Stimulated activated CD4-positive, alpha-beta T cell treated with anti-CD3 and anti-CD28 coated beads, Interleukin-4, amount 100 ng/mL, for 48 hours (primary cell): Measurements from ENCODE around the gene FARS2.
A peak's percentile ranks its signal among the peaks of the same experiment; 100 is the strongest.

Source experiments
- DNase-seq, 2 donors: peaks; one replicate each; pipeline ENCODE4 v3.0.0-alpha.2; 2020; ENCODE audit warnings: low read depth in 2 of 2

The FARS2 gene

GRCh38 chr6:5378331-5378730, 117.0 kb downstream of the FARS2 start:
- no peak for DNase-seq

GRCh38 chr6:5379647-5380242, 118.4 kb downstream of the FARS2 start:
- peak; percentile 6 for DNase-seq

GRCh38 chr6:5383856-5384255, 122.5 kb downstream of the FARS2 start:
- DNase-seq = no peak

GRCh38 chr6:5384276-5384675, 123.0 kb downstream of the FARS2 start:
- no peak for DNase-seq

- DNase-seq = no peak
Measured at GRCh38 chr6:5388326-5388725, 127.0 kb downstream of the FARS2 start.

GRCh38 chr6:5389086-5389745, 127.9 kb downstream of the FARS2 start:
- no peak for DNase-seq

GRCh38 chr6:5390177-5390576, 128.9 kb downstream of the FARS2 start:
- no peak for DNase-seq

- no peak for DNase-seq
Measured at GRCh38 chr6:5394280-5394679, 133.0 kb downstream of the FARS2 start.

GRCh38 chr6:5395719-5396118, 134.4 kb downstream of the FARS2 start:
- no peak for DNase-seq

GRCh38 chr6:5398530-5398929, 137.2 kb downstream of the FARS2 start:
- peak; percentile 6 to 9 for DNase-seq

GRCh38 chr6:5399391-5399790, 138.1 kb downstream of the FARS2 start:
- no peak for DNase-seq

GRCh38 chr6:5401845-5402738, 140.8 kb downstream of the FARS2 start:
- DNase-seq = no peak

GRCh38 chr6:5403076-5403475, 141.8 kb downstream of the FARS2 start:
- DNase-seq = no peak

- no peak for DNase-seq
Measured at GRCh38 chr6:5403609-5404008, 142.3 kb downstream of the FARS2 start.

GRCh38 chr6:5405976-5406375, 144.7 kb downstream of the FARS2 start:
- DNase-seq = no peak

- DNase-seq = no peak
Measured at GRCh38 chr6:5411414-5411813, 150.1 kb downstream of the FARS2 start.

GRCh38 chr6:5412017-5412416, 150.7 kb downstream of the FARS2 start:
- DNase-seq = no peak

- no peak for DNase-seq
Measured at GRCh38 chr6:5412663-5413062, 151.3 kb downstream of the FARS2 start.

GRCh38 chr6:5416250-5416649, 154.9 kb downstream of the FARS2 start:
- DNase-seq = no peak

GRCh38 chr6:5422321-5422915, 161.1 kb downstream of the FARS2 start:
- DNase-seq = no peak

GRCh38 chr6:5423251-5423650, 161.9 kb downstream of the FARS2 start:
- no peak for DNase-seq

GRCh38 chr6:5424726-5425125, 163.4 kb downstream of the FARS2 start:
- DNase-seq = no peak
